Fibroblast of lung (primary cell): ENCODE results near the gene IL1RAPL2. TPM values are rescaled to one million over a fixed set of nuclear protein-coding genes. Genes with fewer than 3 reads are reported as not detected.

Experiments
- DNase-seq, 2 donors: peaks; one replicate each; pipeline versions ENCODE4 v3.0.0 to v3.0.0-alpha.2; 2010; ENCODE audit warnings: low read depth in 2 of 2
- H2AFZ ChIP-seq: 2 replicates; pipeline ENCODE4 v1.5.1; 2012; ENCODE audit warnings: low read length, control low read depth, inconsistent platforms
- H3K27ac ChIP-seq: 2 replicates; pipeline ENCODE4 v1.5.1; 2011; ENCODE audit warnings: low read length, control low read depth; ENCODE audit not compliant: insufficient read depth
- H3K27me3 ChIP-seq: 2 replicates; pipeline ENCODE4 v1.5.1; 2011; ENCODE audit warnings: mild to moderate bottlenecking, low read length; ENCODE audit not compliant: control insufficient read depth, insufficient read depth
- H3K36me3 ChIP-seq: 2 replicates; pipeline ENCODE4 v1.5.1; 2011; ENCODE audit warnings: low read length; ENCODE audit not compliant: control insufficient read depth, insufficient read depth
- H3K4me1 ChIP-seq: 2 replicates; pipeline ENCODE4 v1.5.1; 2011; ENCODE audit warnings: low read length; ENCODE audit not compliant: control insufficient read depth, insufficient read depth; ENCODE audit errors: extremely low read depth
- H3K4me2 ChIP-seq: 2 replicates; pipeline ENCODE4 v1.5.1; 2011; ENCODE audit warnings: low read length, control low read depth; ENCODE audit not compliant: insufficient read depth; ENCODE audit errors: extremely low read depth
- H3K4me3 ChIP-seq, 4 experiments: fragments of 200-600 bp in 1 of 4; sonication (generic) in 1 of 4; replicated peaks in 1 of 4; 2 replicates each; pipeline ENCODE4 v1.5.1; 2011 to 2016; ENCODE audit warnings: low read length in 4 of 4, low read depth in 3 of 4, mild to moderate bottlenecking in 3 of 4, control low read depth in 2 of 4, inconsistent platforms in 1 of 4, mixed read lengths in 1 of 4; ENCODE audit not compliant: insufficient read depth in 1 of 4; ENCODE audit errors: control extremely low read depth in 1 of 4
- H3K79me2 ChIP-seq: 2 replicates; pipeline ENCODE4 v1.5.1; 2012; ENCODE audit warnings: mild to moderate bottlenecking, low read length, inconsistent platforms; ENCODE audit not compliant: control insufficient read depth, insufficient read depth
- H3K9ac ChIP-seq: 2 replicates; pipeline ENCODE4 v1.5.1; 2011; ENCODE audit warnings: mild to moderate bottlenecking, low read length, control low read depth; ENCODE audit not compliant: insufficient read depth
- H3K9me3 ChIP-seq: 2 replicates; pipeline ENCODE4 v1.5.1; 2012; ENCODE audit warnings: low read depth, low read length; ENCODE audit not compliant: control insufficient read depth, insufficient read depth
- H4K20me1 ChIP-seq: 2 replicates; pipeline ENCODE4 v1.5.1; 2011; ENCODE audit warnings: low read length; ENCODE audit not compliant: control insufficient read depth, insufficient read depth; ENCODE audit errors: extremely low read depth
- EZH2 ChIP-seq: IDR thresholded peaks from 2 replicates; pipeline ENCODE4 v1.5.1; 2012; ENCODE audit warnings: low read length, control low read depth, mild to moderate bottlenecking; ENCODE audit errors: missing control alignments
- polyA minus RNA-seq: library from RNA; depleted of rRNA, polyadenylated mRNA; stranded (reverse); fragments of >200 nt; gene quantifications from 2 replicates; pipeline ENCODE4 v1.2.3, GENCODE V29; 2011; ENCODE audit warnings: low replicate concordance
- polyA plus RNA-seq, 2 donors: library from polyadenylated mRNA; depleted of rRNA in 1 of 2; stranded (reverse) in 1 of 2; unstranded in 1 of 2; fragments of >200 nt; gene quantifications; 2 replicates each; pipeline ENCODE4 v1.2.1, GENCODE V29; 2011 to 2012; ENCODE audit warnings: missing spikeins in 1 of 2
- total RNA-seq: library from RNA; depleted of rRNA; stranded (reverse); fragments of >200 nt; gene quantifications from 2 replicates; pipeline ENCODE4 v1.2.1, GENCODE V29; 2014
- TF ChIP-seq, protein P1 (sequence below), 2 donors: IDR thresholded peaks in 1 of 2; conservative IDR thresholded peaks in 1 of 2; 1 replicate in 1 of 2; 2 replicates in 1 of 2; pipeline ENCODE4 v1.5.1; 2011 to 2012; ENCODE audit warnings: low read length in 2 of 2, control low read depth in 1 of 2, inconsistent platforms in 1 of 2, low read depth in 1 of 2, mild to moderate bottlenecking in 1 of 2

IL1RAPL2 gene
- total RNA-seq, result not detected in 2 replicates
- polyA plus RNA-seq, result 0.22 and 0.53 TPM in 2 replicates
- 0.41 TPM in 1 of 2 replicates, not detected in the other for polyA plus RNA-seq (2012)
- not detected in 2 replicates for polyA minus RNA-seq

DNA sequence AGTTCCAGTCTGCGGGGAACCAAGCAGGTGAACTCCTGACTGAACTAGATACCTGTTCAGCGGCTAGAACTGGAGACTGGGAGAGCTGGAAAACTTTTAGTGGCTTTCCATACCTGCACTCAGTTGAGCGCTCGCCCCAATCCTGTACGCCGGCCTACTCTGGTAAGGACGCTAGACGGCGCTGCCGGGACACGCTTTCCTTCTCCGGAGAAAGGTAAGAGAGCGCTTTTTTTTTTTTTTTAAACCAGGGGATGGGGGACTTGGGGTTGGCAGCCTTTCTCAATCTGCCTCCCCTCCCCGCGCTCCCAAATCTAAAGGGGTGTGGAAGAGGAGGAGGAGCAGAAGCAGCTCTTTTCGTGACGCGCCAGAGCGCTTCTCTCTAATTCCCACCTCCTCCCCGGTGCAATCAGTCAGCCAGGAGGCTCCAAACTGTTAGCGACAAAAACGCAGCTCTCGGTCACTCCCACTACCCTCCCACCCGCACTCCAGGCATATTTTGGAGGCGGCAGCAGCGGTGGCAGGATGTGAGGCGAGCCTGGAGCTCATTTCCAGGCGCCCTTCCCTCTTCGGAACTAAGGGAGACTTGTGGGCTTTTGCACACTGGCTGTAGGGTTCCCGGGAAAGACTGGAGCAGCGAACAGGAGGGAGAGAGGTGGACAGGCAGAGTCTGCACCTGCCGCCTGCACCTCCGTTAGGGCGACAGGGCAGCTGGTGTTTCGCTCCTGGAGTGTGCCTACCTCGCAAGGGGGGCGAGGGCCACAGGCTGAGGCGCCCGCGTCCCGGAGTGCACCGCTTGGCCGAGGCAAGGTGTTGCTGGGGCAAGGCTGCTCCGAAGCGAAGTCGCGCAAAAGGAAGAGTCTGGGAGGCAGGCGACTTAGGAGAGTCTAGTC lies at the start of gene IL1RAPL2:
TSS of gene IL1RAPL2 (plus strand) at position 409 of the 890 bp plus-strand sequence.
- Histone ChIP-seq H4K20me1 (no peaks in the 10 kb centered on the region), H3K36me3 (no peaks in the 10 kb centered on the region), H3K27ac (no peak within 1 kb of the TSS), H2AFZ (no peak within 1 kb of the TSS), H3K27me3 (peaks cover 6% of the 10 kb centered on the region), H3K79me2 (no peaks in the 10 kb centered on the region), H3K9me3 (no peaks in the 10 kb centered on the region), H3K4me1 (no peaks in the 10 kb centered on the region), H3K4me2 (no peak within 1 kb of the TSS), H3K4me3 (no peak within 1 kb of the TSS), H3K9ac (no peak within 1 kb of the TSS)
- TF ChIP-seq EZH2, result no peak
- TF ChIP-seq, protein P1, sequence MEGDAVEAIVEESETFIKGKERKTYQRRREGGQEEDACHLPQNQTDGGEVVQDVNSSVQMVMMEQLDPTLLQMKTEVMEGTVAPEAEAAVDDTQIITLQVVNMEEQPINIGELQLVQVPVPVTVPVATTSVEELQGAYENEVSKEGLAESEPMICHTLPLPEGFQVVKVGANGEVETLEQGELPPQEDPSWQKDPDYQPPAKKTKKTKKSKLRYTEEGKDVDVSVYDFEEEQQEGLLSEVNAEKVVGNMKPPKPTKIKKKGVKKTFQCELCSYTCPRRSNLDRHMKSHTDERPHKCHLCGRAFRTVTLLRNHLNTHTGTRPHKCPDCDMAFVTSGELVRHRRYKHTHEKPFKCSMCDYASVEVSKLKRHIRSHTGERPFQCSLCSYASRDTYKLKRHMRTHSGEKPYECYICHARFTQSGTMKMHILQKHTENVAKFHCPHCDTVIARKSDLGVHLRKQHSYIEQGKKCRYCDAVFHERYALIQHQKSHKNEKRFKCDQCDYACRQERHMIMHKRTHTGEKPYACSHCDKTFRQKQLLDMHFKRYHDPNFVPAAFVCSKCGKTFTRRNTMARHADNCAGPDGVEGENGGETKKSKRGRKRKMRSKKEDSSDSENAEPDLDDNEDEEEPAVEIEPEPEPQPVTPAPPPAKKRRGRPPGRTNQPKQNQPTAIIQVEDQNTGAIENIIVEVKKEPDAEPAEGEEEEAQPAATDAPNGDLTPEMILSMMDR (conservative IDR thresholded peaks at IDR 0.05 in 1 of 2, IDR thresholded peaks at IDR 0.05 in 1 of 2; ENCODE audit: low read depth in 1 of 2, low read length in 2 of 2), result peak; percentile 15 to 43
- peak; percentile 1 to 19 for DNase-seq

GRCh38 chrX:104522386-104522785 lies 43.6 kb upstream of the IL1RAPL2 start:
- TF ChIP-seq, protein P1 (conservative IDR thresholded peaks at IDR 0.05 in 1 of 2, IDR thresholded peaks at IDR 0.05 in 1 of 2; ENCODE audit: low read depth in 1 of 2, low read length in 2 of 2), result no peak
- no peak for TF ChIP-seq EZH2
- Histone ChIP-seq H3K27ac (no peak overlapping the region), H3K9ac (no peak overlapping the region), H3K79me2 (no peaks in the 10 kb centered on the region), H3K4me1 (no peaks in the 10 kb centered on the region), H3K4me3 (no peak overlapping the region), H2AFZ (no peak overlapping the region), H3K36me3 (no peaks in the 10 kb centered on the region), H3K9me3 (no peaks in the 10 kb centered on the region), H3K4me2 (no peak overlapping the region), H3K27me3 (no peaks in the 10 kb centered on the region), H4K20me1 (no peaks in the 10 kb centered on the region)
- DNase-seq, result no peak

DNA sequence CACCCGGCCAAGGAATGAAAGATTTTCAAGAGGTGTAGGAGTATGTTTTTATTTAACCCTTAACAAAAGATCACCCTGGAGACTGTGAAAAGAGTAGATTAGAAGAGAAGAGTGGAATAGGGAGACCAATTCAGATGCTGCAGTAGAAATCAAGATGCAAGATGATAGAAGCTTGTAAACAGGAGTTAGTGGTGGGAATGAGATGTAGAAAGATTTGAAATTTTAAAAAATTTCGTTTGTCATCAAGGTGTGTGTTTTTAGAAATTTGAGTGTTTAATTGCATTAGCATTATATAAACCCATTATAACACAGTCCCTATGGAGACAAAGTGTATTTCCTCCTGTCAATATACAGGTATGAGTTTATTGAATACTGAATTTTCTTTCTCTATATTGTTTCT lies 42.1 kb upstream of the IL1RAPL2 start:
- no peak overlapping the region for H2AFZ ChIP-seq
- DNase-seq, result no peak
- H3K4me3 ChIP-seq, result no peak overlapping the region
- H3K27ac ChIP-seq, result no peak overlapping the region
- TF ChIP-seq EZH2, result no peak
- TF ChIP-seq, protein P1 (conservative IDR thresholded peaks at IDR 0.05 in 1 of 2, IDR thresholded peaks at IDR 0.05 in 1 of 2; ENCODE audit: low read depth in 1 of 2, low read length in 2 of 2), result no peak
- H4K20me1 ChIP-seq, result no peaks in the 10 kb centered on the region
- H3K36me3 ChIP-seq, result no peaks in the 10 kb centered on the region
- H3K79me2 ChIP-seq, result no peaks in the 10 kb centered on the region
- H3K4me1 ChIP-seq, result no peaks in the 10 kb centered on the region
- H3K9ac ChIP-seq, result no peak overlapping the region
- no peaks in the 10 kb centered on the region for H3K9me3 ChIP-seq
- no peak overlapping the region for H3K4me2 ChIP-seq
- H3K27me3 ChIP-seq, result no peaks in the 10 kb centered on the region
